Measurements from ENCODE around the gene HNF4A. TPM values are rescaled to one million over a fixed set of nuclear protein-coding genes. Genes with fewer than 3 reads are reported as not detected.

The HNF4A gene
- total and polyA plus RNA-seq, 2 of the 13 experiments (the other 11 are each of a cell fraction or from before 2014, with no cell fraction given), result 80.9 to 169 TPM

GRCh38 chr20:44394452-44394701 is 38.9 kb downstream of the HNF4A start (continued):
- TF ChIP-seq SIN3A (IDR thresholded peaks at IDR 0.05; ENCODE audit: borderline replicate concordance, low read depth, low read length) (no peak), TAF1 (CRISPR knock-in tag; IDR thresholded peaks at IDR 0.05) (peak; percentile 52; the same call in 1 of the 2 replicates), MTA3 (CRISPR knock-in tag; IDR thresholded peaks at IDR 0.05) (no peak), CHD2 (IDR thresholded peaks at IDR 0.05; ENCODE audit: low read depth, low read length) (no peak), DZIP1 (CRISPR knock-in tag; IDR thresholded peaks at IDR 0.05) (peak; percentile 76; the same call in 1 of the 2 replicates), KLF11 (CRISPR knock-in tag; IDR thresholded peaks at IDR 0.05) (0 out of 2 replicates have a peak, but pooled peaks have one; percentile 87), AGO2 (optimal IDR thresholded peaks at IDR 0.05; ENCODE audit: low read depth, low read length) (no peak), FOXP4 (CRISPR knock-in tag; IDR thresholded peaks at IDR 0.05) (no peak), KAT2B (IDR thresholded peaks at IDR 0.05; ENCODE audit: borderline replicate concordance, low read depth, low read length) (no peak), ZFP91 (CRISPR knock-in tag; IDR thresholded peaks at IDR 0.05; ENCODE audit: borderline replicate concordance) (no peak; the same call in 1 of the 2 replicates), REXO4 (CRISPR knock-in tag; IDR thresholded peaks at IDR 0.05; ENCODE audit: borderline replicate concordance) (0 out of 2 replicates have a peak, but pooled peaks have one; percentile 70), NFE2 (CRISPR knock-in tag; IDR thresholded peaks at IDR 0.05) (no peak), TIGD3 (CRISPR knock-in tag; IDR thresholded peaks at IDR 0.05; ENCODE audit: borderline replicate concordance) (0 out of 2 replicates have a peak, but pooled peaks have one; percentile 39), LCORL (IDR thresholded peaks at IDR 0.05) (no peak), LCORL (CRISPR knock-in tag; IDR thresholded peaks at IDR 0.05) (no peak), ZNF710 (CRISPR knock-in tag; IDR thresholded peaks at IDR 0.05; ENCODE audit: borderline replicate concordance) (no peak), PAX8 (CRISPR knock-in tag; IDR thresholded peaks at IDR 0.05; ENCODE audit: borderline replicate concordance) (no peak), ZNF740 (CRISPR knock-in tag; IDR thresholded peaks at IDR 0.05) (peak; percentile 85), NR0B2 (CRISPR knock-in tag; IDR thresholded peaks at IDR 0.05) (no peak), ZNF101 (CRISPR knock-in tag; IDR thresholded peaks at IDR 0.05; ENCODE audit: borderline replicate concordance, low read depth) (no peak)
